Activated CD4-positive, alpha-beta T cell treated with anti-CD3 and anti-CD28 coated beads, Interleukin-2, amount 50 U/mL, for 1 hour (primary cell): ENCODE measurements around the gene CD79A.

ENCODE experiments used
- DNase-seq: peaks from one replicate; pipeline ENCODE4 v3.0.0-alpha.2; 2020

CD79A gene

DNA sequence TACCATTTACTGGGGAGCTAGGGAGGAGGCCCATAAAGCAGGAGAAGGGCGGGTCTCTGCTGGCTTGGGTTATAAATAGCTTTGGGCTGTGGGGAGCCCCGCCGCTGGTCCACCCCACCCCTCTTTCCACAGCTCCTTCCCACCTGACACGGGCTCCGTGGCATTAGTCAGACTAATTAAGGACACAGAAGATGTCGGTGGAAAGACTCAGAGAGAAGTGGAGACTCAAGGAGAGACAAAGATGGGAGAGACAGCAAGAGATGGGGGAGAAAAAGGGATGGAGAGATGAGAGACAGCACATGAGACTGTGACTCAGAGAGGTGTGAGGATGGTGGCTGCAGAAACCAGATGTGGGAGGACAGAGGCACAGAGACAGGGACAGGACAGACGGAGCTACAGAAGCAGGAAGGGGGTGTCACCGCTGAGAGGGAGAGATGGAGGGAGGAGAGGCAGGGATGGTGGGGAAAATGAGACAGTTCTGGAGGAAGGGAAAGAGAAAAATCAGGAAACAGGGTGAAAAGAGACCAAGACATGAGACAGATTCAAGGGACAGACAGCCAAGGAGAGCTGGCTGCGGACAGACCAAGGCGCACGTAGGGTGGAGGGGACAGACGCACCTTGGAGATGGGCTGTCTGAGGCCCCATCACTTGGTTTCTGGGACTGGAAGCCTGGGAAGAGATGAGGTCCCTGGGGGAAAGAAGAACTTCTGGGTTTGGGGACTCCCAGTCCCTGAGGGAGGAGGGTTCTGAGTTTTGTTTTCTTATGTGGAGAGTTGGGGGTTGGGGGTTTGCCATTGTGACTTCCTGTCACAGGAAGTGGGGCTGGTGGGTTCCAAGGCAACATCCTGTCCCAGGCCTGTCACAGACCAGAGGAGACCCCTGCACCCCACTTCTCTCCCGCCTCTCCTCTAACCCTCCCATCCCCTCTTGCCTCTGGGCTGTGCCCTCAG, 10.0 kb downstream of the CD79A start:
- DNase-seq = peak; percentile 58

DNA sequence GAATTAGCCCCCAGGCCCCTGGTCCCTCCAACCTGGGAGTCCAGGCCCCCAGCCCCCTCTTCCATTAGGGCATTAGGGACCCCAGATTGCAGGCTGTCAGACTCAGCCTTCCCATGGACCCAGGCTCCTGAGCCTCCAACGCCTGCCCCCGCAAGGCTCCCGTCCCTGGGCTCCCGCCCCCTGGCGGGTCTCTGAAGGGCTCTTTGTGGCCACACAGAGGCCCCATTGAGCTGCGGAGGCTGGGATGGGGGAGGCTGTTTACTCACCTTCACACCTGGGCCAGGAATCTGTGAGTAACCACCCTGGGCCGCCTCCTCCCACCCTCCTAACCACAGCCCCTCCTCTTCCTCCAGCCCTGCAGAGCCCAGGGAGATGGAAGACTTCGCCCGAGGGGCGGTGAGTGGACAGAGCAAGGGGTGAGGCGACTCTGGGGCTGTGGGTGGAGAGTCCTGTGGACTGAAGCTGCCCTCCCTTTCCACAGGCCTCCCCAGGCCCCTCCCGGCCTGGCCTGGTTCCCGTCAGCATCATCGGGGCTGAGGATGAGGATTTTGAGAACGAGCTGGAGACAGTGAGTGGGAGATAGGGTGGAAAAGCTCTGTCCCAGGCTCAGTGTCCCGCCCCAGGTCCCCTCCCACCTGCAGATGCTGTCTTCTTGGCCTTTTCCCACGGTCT, 10.8 kb downstream of the CD79A start:
- peak; percentile 88 for DNase-seq

DNA sequence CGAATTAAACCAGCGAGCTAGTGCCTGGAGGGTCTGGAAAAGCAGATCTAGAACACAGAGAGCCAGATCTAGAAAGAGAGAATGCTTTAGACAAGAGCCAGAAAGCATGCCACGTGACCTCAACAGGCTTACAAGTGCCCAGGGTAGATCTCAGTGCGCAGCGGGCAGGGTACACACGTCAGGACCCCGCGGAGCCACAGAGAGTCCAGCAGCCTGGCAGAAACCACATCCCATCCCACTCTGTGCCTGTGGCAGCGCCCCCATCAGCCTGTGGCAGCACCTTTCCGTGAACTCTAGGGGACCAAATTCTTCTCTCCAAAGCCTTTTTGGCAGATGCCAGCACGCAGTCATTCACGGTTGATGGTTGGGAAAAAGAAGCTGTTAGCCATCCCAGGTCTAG, 11.8 kb downstream of the CD79A start:
- no peak for DNase-seq

DNA sequence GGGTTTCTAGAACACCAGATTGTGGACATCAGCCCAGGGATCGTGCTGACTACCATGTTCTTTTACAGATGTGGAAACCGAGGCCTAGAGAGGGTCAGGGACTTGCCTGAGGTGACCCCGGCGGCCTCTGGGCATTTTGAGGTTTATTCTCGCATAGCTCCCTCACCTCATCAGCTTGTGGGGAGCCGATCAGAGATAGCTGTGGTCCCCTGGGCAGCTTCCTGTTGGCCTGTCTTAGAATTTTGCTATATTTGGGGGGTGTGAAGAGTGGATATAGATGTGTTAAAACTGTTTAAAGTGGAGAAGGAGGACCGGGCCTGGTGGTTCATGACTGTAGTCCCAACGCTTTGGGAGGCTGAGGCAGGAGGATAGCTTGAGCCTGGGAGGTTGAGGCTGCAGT, 12.8 kb downstream of the CD79A start:
- DNase-seq = no peak

DNA sequence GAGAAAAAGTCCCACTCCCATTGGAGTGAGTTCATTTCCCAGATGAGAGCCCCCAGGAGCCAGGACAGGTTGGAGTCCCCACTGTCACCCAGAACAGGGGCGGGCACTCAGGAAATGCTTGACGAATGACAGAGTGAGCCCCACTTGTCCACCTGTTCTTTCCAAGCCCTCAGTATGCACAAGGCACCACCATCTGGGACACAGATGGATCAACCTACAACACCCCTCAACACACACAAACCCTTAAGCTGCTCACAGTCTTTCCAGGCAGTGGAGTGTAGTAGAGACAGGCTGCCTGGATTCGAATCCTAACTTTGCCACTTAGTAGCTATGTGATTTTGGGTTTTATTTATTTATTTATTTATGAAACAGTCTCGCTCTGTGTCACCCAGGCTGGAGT, 13.9 kb downstream of the CD79A start:
- no peak for DNase-seq

DNA sequence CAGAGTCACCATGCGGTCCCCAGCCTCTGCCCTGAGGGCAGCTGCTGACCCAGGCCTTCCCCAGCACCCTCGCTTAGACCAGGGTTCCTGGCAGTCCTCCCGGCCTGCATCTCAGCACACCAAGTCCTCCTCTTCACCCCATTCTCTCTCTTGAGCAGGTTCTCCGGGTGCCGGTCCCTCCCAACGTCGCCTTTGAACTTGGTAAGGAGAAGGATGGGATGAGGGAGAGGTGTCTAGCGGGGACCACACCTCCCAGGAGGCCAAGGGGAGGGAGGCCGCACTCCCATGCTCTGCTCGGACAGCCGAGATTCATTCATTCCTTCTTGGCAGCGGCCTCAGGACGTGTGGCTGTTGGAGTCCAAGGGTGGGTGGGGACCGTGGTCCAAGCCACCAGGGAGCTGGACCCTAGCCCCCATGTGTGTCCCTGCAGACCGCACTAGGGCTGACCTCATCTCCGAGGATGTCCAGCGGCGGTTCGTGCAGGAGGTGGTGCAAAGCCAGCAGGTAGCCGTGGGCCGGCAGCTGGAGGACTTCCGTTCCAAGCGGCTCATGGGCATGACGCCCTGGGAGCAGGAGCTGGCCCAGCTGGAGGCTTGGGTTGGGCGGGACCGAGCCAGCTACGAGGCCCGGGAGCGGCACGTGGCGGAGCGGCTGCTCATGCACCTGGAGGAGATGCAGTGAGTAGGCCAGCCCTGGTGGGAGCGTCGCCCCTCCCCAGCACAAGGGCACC, 15.3 kb downstream of the CD79A start:
- no peak for DNase-seq

DNA sequence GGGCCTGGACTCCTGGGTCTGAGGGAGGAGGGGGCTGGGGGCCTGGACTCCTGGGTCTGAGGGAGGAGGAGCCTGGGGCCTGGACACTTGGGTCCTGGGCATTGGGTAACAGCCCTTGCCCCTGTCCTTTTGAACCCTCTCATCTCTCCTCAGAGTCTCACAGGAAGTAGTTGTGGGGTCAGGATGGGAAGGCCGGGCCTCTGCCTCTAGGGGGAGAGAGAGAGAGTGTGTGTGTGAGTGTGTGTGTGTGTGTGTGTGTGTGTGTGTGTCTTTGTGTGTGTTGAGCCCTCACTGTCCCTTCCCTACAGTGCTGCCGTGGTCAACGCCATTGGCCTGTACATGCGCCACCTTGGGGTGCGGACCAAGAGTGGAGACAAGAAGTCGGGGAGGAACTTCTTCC, 16.8 kb downstream of the CD79A start:
- no peak for DNase-seq

DNA sequence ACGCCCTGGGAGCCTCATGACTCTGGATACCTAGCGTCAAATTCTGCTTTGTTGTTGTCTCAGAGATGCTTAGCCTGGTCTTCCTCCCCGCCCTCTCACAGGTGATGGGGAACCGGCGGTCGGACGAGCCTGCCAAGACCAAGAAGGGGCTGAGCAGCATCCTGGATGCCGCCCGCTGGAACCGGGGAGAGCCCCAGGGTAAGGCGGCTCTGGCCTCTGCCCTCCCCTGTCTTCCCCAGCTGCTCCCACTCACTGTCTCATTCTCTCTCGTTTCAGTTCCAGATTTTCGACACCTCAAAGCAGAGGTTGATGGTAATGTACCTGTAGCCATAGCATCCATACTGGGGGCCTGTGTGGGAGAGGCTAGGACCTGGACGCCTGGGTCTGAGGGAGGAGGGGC, 17.3 kb downstream of the CD79A start:
- no peak for DNase-seq

DNA sequence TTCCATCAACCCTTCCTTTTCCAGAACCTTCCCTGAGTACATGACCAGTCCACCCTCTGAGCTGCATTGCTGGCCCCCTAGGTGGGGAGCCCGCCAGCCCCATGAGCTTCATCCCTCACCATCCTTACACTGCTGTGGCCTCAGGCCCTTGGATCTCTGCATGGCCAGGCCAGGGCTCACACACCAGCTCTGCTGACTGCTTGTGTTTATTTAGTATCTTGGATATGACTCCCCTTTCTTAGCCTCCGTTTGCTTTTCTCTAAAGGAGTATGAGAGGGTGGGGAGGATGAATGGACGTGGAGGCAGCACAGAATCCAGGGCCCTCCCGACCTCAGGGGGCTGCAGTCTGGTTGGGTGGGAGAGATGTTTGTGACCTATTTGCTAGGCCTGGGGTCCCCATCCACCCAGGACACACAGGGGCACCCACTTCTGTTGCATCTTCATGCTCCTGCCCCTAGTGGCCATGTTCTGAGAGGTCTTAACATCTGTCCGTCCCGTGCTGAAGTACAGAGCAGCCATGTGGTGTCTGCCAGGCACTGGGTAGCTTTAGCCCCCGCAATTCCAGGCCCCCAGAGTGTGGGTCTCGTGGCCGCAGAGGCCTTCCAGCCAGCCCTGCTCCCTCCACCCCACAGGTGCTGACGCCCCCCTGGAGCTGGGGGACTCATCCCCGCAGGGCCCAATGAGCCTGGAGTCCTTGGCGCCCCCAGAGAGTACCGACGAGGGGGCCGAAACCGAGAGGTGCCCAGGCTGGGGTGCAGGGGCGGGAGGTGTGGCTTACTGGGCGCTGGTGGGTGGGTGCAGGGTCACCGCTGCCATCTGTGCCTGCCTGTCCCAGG, 18.9 kb downstream of the CD79A start:
- no peak for DNase-seq

DNA sequence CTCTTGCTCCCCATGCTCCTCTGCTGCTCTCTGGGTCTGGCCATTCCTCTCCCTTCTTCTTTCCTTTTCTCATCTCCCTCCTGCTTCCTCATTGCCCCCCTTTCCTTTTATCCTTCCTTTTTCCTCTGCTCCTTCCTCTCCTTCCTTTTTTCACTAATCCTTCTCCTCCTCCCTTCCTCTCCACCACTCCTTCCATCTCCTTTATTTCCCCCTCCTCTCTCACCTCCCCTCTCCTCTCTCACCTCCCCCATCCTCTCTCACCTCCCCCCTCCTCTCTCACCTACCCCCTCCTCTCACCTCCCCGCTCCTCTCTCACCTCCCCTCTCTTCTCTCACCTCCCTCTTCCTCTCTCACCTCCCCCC, 19.5 kb downstream of the CD79A start:
- no peak for DNase-seq

DNA sequence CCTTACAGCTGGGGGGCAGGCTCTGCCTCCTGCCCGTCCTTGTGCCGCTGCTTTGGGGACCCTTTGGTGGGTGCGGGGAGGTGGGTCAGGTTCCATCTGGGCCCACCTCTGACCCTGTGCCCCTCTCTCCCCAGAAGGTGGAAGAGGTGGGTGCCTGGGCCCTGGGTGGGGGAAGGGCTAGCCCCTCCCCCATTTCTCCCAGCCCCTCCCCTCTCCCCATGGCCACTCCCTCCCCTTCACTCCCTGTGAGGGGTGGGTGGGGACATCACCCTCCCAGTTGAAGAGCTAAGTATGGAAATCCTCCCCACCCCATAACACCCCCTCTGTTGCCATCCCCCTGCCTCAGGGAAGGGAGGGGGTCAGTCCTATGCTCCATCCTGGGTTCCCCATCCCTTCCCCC, 20.1 kb downstream of the CD79A start:
- no peak for DNase-seq

DNA sequence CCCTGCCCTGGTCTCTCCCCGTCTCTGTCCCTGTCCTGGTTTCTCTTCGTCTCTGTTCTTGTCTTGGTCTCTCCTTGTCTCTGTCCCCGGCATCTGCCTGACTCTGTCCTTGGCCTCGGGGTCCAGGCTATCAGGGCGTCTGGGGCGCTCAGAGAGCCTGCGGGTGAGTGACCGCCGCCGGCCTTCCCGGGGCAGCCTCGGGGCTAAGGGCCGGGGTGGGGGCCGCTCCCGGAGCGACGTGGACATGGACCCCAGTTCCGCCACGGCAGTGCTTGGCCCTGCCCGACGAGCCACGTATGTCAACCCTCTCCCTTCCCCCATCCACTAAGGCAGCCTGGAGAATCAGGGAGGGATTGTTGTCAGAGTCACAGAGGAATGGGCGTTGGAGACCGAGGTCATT, 20.7 kb downstream of the CD79A start:
- no peak for DNase-seq

DNA sequence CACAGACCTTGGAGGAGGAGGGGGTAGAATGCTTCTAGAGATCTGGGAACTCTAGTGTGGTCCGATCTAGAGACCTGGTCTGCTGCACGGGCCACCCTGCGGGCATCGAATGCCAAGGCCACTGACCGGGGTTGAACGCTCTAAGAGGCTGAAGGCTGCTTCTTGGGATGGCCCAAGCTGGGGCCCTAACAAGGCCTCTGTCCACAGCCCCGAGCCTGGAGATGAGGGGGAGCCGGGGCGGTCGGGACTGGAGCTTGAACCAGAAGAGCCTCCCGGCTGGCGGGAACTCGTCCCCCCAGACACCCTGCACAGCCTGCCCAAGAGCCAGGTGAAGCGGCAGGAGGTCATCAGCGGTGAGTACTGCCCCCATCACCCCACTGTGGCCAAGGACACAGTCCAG, 21.2 kb downstream of the CD79A start:
- no peak for DNase-seq

DNA sequence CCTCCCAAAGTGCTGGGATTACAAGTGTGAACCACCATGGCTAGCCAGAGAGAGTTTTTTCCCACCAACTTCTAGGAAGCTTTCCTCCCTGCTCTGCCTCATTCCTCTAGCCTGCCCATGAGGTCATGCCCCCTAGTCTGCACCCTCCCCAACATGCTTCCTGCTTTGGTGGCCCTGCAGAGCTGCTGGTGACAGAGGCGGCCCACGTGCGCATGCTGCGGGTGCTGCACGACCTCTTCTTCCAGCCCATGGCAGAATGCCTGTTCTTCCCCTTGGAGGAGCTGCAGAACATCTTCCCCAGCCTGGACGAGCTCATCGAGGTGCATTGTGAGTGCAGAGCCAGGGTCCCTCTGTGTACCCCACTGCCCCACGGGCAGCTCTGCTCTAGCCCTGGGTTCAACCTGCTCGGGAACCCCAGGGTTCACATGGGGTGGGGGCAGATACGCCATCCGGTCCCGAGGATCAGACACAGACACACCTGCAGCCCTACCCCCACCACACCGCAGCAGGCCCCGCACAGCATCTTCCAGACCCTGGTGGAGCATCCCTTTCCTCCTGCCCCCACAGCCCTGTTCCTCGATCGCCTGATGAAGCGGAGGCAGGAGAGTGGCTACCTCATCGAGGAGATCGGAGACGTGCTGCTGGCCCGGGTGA, 24.8 kb downstream of the CD79A start:
- DNase-seq = no peak

DNA sequence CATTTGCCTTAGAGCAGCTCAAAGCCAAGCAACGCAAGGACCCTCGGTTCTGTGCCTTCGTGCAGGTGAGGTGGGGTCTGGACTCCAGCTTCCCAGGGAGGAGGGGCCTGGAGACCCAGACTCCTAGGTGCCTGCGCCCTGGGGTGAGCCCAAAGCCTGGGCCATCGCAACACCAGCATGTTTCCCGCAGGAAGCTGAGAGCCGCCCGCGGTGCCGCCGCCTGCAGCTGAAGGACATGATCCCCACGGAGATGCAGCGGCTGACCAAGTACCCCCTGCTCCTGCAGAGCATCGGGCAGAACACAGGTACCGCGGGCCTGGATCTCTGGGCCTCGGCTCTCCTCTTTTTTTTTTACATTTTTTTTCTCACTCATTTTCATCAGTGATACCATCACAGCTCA, 25.5 kb downstream of the CD79A start:
- DNase-seq = no peak

DNA sequence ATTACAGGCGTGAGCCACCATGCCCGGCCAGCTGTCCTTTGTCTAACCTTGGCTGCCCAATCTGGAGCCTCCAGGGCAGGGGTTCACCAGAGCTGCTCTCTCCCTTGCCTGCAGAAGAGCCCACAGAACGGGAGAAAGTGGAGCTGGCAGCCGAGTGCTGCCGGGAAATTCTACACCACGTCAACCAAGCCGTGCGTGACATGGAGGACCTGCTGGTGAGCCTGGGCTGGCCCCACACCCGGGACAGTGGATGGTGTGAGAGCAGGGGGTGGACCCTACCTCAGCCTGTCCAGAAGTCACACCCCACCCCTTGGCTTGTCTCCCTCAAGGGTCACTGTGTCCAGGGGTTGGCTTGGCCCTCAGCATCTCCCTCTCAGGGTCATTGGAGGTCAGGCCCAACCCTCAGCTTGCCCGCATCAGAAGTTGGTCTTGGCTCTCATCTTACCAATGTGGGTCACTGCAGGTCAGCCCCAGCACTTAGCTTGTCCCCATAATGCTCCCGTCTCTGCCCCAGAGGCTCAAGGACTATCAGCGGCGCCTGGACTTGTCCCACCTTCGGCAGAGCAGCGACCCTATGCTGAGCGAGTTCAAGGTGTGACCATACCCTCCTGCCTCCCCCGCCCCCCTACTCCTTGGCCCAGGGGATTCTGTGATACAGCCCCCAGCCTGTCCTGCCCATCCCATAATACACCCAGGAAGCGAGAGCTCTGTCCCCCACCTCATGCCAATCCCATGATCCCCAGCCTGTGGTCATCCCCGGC, 26.3 kb downstream of the CD79A start:
- no peak for DNase-seq

DNA sequence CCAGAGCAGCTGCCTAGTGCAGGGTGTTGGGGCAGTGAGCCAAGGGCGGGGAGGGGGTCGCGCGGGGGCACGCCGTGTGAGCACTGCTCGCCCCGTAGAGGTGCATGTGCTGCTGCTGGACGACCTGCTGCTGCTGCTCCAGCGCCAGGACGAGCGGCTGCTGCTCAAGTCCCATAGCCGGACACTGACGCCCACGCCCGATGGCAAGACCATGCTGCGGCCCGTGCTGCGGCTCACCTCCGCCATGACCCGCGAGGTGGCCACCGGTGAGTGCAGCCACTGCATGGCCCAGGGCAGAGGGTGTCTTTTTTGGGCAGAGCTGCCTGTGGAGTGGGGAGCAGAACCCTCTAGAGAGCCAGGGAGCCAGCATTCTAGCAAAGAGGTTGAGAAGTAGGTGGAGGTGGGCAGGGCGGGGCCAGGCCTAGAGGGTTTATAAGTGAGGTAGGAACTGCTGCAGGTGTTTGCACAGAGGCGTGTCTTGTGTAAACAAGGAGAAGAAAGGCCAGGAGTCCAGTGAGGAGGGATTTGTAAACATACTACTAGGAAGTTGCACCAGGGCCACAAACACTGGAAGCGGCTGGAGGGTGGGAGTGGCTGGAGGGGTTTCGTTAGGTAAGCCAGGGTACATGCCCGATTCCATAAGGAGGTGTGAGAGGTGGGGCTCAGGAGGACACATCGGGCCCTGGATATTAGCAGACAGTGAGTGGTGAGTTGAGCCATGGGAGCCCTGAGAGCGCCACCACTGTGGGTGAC, 27.2 kb downstream of the CD79A start:
- no peak for DNase-seq

DNA sequence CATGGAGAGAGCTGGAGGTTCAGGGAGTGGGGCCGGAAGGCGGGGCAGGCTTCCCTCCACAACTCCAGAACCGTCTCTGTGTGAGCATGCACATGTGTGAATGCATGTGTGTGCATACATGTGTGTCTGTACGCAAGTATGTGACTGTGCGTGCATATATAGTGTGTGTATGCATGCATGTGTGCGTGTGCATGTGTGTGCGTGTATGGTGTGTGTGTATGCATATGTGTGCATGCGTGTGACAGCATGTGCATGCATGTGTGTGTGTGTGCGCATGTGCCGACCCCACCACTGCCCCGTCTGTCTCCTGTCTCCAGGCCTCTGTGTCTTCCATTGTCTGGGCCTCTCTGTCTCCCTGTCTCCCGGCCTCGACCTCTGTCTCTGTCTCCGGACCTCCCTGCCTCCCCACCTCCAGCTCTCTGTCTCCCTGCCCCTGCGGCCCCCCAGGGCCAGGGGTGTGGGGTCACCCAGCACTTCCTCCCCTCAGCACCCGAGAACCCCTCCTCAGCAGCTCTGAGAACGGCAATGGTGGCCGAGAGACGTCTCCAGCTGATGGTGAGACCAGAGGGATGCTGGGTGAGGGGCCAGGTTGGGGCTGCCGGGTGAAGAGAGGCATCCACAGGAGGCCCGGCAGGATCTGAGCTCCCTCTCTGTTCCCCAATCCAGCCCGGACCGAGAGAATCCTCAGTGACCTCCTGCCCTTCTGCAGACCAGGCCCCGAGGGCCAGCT, 28.4 kb downstream of the CD79A start:
- DNase-seq = no peak

DNA sequence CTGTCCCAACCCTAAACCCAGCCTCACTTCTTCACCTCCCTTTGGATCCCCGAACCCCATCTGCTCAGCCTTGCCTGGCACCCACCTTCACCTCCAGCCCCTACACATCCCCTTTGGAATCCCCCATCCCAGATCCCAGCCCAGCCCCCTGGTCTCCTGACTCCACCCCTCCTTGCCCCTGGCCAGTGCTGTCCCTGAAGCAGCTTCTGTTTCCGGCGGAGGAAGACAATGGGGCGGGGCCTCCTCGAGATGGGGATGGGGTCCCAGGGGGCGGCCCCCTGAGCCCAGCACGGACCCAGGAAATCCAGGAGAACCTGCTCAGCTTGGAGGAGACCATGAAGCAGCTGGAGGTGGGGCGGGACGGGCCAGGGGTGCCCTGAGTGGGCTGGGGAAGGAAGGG, 29.2 kb downstream of the CD79A start:
- DNase-seq = no peak
